GM21825 (cell line): ENCODE data around the gene BRINP2.
"Not testable (repeated sequence)": the region's sequence is repeated elsewhere in the genome, so short reads cannot be mapped to it uniquely, and the experiment has no call there.

ENCODE experiments used
- ATAC-seq: cut with Tn5 transposase; IDR thresholded peaks from one replicate; pipeline ENCODE4 v1.9.1; 2021; ENCODE audit warnings: mild to moderate bottlenecking, moderate library complexity; ENCODE audit not compliant: unreplicated experiment

Gene BRINP2

DNA sequence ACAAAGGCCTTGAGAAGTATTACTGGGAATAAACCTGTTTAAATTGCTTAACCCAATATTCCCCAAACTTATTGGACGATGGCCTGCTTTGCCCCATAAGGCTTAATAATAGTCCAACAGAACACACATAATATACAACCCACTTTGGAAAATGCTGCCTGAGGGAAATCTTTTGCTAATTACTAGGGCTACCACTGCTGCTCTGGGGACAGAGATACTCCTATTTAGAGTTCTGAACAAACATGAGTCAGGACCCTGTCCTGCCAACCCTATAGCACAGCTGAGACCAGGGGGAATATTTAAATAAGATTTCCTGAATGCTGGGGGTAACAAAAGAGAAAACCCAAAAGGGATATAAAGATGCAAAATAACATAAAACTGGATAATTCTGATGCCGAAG is 139.1 kb downstream of the BRINP2 start:
- no peak for ATAC-seq

DNA sequence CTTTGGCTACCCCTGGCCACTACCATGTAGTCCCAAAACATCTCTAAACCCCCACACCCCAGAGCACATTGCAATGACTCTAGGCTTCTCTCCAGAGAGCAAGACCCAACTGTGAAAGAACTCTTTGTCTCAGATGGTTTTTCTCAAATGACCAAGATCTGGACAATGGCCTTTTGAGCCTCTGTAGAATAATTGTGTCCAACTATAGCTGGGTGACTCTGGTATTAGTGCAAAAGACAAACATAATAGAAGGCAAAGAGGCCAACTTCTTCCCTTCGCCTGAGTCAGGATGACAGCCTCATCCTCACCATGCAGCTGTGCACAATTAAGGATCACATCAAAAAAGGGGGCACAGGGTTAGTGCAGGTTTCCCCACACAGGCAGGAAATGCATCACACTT is 139.6 kb downstream of the BRINP2 start:
- no peak for ATAC-seq

DNA sequence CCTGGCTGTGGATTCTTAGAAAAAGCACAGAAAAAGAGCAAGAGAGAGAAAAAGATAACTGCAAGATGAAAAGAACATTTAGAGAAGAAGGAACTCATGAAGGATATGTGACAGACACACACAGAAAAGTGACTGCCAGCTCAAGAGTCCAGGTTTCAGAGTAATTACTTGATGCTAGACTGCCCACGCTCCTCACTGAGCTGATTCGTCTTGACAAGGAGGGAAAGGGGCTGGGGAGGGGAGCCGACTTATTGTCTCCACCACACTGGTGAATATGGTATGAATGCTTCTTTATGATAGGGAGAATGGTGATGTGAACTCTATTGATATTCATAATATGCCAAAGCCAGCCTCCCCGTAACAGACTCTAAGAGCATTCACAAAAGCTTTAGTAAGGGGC is 140.4 kb downstream of the BRINP2 start:
- ATAC-seq, result no peak

DNA sequence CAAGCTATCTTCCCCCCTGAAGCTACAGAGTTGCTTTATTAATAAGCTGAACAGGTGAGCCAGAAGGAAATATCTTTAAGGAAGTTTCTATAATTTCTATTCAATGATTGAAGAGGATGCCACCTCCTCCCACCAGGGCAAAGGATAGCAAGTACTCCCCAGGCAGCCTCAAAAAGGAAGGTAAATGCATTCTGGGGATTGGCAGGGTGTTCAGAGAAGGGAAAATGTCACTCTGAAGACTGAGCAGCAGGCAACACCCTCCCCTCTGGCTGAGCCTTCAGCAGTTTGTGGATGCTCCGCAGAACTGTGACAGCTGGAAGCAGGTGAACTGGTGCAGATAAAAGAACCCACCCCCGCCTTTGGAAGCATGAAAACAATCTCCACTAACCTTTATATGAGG is 140.8 kb downstream of the BRINP2 start:
- ATAC-seq, result no peak

GRCh38 chr1:177315261-177315660 is 144.5 kb downstream of the BRINP2 start:
- no peak for ATAC-seq

DNA sequence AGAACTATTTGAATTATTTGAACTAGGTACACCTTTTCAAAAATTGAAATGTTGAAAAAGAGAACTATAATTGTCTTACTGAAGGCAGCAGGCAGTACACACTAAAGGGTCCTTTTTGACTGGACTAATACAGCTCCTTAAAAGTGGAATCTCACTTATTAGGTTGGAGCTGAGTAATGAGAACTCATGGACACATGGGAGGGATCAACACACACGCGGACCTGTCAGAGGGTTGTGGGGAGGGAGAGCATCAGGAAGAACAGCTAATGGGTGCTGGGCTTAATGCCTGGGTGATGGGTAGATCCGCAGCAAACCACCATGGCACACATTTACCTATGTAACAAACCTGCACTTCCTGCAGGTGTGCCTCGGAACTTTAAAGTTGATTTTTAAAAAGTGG is 145.0 kb downstream of the BRINP2 start:
- no peak for ATAC-seq

GRCh38 chr1:177321434-177321833 is 150.7 kb downstream of the BRINP2 start:
- not testable (repeated sequence) for ATAC-seq

DNA sequence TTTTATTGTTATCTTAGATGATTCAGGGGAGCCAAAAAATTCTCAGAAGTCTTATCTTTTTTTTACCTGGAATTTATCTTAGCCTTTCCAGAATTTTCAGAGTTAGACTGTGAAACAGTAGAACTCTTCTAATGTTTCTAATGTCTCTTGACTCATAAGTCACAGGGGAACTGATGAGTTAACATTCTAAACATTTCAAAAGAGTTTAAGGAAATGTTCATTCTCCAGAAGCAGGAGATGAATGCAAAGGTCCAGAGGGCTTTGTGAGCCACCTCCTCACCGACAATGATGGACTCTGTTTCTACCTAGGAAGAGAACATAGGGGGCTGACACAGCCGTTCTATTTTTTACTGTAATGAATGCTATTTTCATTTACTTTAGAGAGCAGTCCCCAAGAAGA is 157.5 kb downstream of the BRINP2 start:
- no peak for ATAC-seq

DNA sequence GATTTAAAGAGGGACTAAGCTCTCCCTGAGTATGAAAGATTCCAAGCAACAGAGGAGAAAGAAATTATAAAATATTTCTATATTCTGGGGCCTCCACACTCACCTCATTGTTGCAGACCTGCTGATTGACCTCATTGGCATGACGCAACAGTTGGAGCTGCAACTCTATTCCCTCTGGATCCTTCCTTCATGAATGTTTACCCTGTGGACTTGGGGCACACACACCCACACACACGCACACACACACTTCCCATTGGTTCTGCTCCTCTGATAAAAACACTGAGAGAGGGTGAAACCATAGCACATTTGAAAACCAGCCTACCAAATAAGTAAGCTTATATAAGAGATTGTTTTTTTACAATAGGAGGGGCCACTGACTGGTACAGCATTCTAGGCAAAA is 159.1 kb downstream of the BRINP2 start:
- no peak for ATAC-seq
